IMR-90 (cell line): ENCODE measurements around the gene PAM16.

Source experiments
- BHLHE40 ChIP-seq: fragments of 150-350 bp; IDR thresholded peaks from 2 replicates; pipeline ENCODE4 v1.6.1; 2016; ENCODE audit warnings: mild to moderate bottlenecking, low read depth, low read length
- CEBPB ChIP-seq: IDR thresholded peaks from 2 replicates; pipeline ENCODE4 v1.6.1; 2012; ENCODE audit warnings: low read depth, low read length, improper control_type of control experiment
- CTCF ChIP-seq: conservative IDR thresholded peaks from 2 replicates; pipeline ENCODE4 v1.5.1; 2012; ENCODE audit warnings: mild to moderate bottlenecking, low read depth, low read length, improper control_type of control experiment
- ELK1 ChIP-seq: fragments of 150-350 bp; IDR thresholded peaks from 2 replicates; pipeline ENCODE4 v1.6.1; 2016; ENCODE audit warnings: low read depth, mild to moderate bottlenecking, low read length, moderate library complexity, borderline replicate concordance
- FOS ChIP-seq: fragments of 150-350 bp; IDR thresholded peaks from 2 replicates; pipeline ENCODE4 v1.6.1; 2016; ENCODE audit warnings: low read depth, low read length
- MAFK ChIP-seq: IDR thresholded peaks from 2 replicates; pipeline ENCODE4 v1.6.1; 2012; ENCODE audit warnings: low read depth, low read length, improper control_type of control experiment
- NFE2L2 ChIP-seq: fragments of 150-350 bp; IDR thresholded peaks from 2 replicates; pipeline ENCODE4 v1.6.1; 2016; ENCODE audit warnings: low read depth, mild to moderate bottlenecking, low read length
- POLR2A ChIP-seq: IDR thresholded peaks from 2 replicates; pipeline ENCODE4 v1.6.1; 2012; ENCODE audit warnings: mild to moderate bottlenecking, low read depth, low read length
- RAD21 ChIP-seq: IDR thresholded peaks from 2 replicates; pipeline ENCODE4 v1.6.1; 2012; ENCODE audit warnings: low read length, improper control_type of control experiment
- RFX5 ChIP-seq: IDR thresholded peaks from 2 replicates; pipeline ENCODE4 v1.8.0; 2012; ENCODE audit warnings: low read depth, mild to moderate bottlenecking, low read length, moderate library complexity
- SMC3 ChIP-seq: fragments of 150-350 bp; IDR thresholded peaks from 2 replicates; pipeline ENCODE4 v1.6.1; 2016; ENCODE audit warnings: low read depth, mild to moderate bottlenecking, antibody characterized with exemption, low read length, moderate library complexity
- USF2 ChIP-seq: fragments of 150-350 bp; IDR thresholded peaks from 2 replicates; pipeline ENCODE4 v1.6.1; 2017; ENCODE audit warnings: mild to moderate bottlenecking, antibody characterized with exemption, low read length, low read depth

GRCh38 chr16:4359914-4360313, 8.8 kb upstream of the PAM16 start:
- TF ChIP-seq SMC3 = no peak
- no peak for TF ChIP-seq CTCF
- TF ChIP-seq BHLHE40 = no peak
- no peak for TF ChIP-seq MAFK
- no peak for TF ChIP-seq POLR2A
- TF ChIP-seq RAD21 = no peak
- no peak for TF ChIP-seq CEBPB
- TF ChIP-seq RFX5 = no peak
- TF ChIP-seq ELK1 = no peak
- no peak for TF ChIP-seq FOS
- no peak for TF ChIP-seq USF2
- TF ChIP-seq NFE2L2 = no peak
